TTC549 (cell line): ENCODE data around the gene FXYD2.
"Not testable (repeated sequence)": the region's sequence is repeated elsewhere in the genome, so short reads cannot be mapped to it uniquely, and the experiment has no call there.

Source experiments
- FAIRE-seq: peaks from 2 replicates; lab custom pipeline; 2012; peaks lifted over from hg19 to GRCh38; lab: Jason Lieb, UNC

FXYD2 gene

DNA sequence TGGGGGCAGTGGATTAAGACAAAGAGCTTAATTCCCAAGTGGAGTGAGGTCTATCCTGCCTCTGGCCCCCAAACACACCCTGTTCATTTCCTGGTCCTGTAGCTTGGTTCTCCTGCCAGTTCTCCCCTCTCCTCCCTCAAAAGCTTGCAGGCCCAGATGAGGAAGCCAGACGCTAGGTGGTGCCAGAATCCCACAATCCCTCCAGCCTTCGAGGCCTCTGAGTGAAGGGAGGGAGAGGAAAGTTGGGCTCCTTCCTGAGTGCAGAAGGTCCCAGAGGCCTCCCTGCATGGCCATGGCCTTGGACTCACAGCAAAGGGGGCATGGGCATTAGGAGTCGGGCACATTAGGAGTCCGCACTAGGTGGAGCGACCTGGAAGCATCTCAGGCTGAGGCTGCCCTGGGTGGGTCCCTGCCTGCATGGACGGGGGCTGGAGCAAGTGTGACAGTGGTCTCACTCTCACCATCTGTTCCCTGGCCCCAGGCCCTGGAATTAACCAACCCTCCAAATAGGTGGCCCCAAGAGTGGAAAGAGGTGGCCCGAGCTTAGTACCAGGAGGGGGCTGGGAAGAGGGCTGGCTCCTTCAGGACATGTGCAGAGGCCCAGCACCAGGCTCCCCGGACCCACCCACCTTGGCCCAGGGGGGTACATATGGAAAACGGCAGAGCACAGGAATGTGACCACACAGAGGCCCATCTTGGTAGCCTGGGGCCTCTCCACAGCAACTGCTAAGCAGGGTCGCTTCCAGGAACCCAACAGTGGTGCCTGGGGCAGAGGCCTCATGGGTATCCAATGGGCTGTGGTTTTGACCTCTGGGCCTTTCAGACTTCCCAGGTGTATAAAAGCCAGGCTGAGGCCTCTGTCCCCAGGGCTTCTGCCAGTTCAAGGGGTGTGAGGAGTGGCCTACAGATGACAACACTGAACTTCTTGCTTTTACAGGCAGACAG, 5.2 kb downstream of the FXYD2 start:
- FAIRE-seq: no peak

- no peak for FAIRE-seq
Measured at GRCh38 chr11:117818041-117818873, 6.3 kb downstream of the FXYD2 start.

- FAIRE-seq: no peak
Measured at GRCh38 chr11:117817368-117818040, 7.0 kb downstream of the FXYD2 start.

DNA sequence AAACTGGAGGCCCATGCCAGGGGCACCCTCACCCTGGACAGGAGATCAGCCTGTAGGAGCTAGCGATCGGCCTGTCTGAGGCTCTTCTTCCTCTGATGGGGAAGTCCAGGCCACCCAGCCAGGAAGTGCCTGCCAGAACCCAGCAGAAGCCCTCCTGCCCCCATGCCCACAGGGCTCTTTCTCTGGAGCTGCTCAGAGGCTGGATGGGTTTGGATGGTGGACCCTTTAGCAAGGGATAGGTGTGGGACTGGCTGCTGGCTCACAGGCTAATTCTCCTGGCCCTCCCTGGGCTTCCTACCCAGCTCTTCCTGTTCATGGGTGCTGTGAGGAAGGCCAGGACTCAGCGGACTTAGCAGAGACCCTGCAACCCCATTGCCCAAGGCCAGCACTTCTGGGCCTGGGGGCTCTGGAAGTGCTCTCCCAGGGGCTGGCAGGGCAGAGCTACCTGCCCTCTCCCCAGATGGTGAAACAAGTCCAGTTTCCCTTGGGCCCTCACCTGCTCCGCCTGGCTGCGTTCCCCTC, 7.6 kb downstream of the FXYD2 start:
- no peak for FAIRE-seq

GRCh38 chr11:117816151-117816741, 8.3 kb downstream of the FXYD2 start:
- no peak for FAIRE-seq

- no peak for FAIRE-seq
Measured at GRCh38 chr11:117815262-117815803, 9.2 kb downstream of the FXYD2 start.

DNA sequence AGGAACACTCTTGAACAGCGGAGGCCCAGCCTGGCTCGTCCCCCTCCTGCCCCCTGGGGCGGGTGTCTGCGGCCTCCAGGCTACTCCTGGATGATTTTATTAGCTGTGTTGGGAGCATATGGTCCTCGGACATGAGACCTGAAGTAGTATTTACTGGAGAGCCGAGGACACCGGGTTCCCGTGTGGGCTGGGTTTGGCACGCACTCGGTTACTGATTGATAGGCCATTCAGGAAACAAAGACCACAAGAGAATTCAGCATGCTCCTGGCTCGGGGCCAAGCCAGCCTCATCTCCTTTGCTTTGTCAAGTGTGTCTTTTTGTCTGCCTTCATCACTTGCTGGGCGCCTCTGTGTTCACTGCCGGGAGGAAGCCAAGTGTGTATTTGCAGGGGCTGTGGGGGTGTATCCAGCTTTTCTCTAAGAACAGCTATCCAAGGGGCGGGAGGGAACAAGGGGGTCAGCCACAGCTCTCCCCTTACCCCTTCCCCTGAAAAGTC, 9.7 kb downstream of the FXYD2 start:
- FAIRE-seq: no peak

DNA sequence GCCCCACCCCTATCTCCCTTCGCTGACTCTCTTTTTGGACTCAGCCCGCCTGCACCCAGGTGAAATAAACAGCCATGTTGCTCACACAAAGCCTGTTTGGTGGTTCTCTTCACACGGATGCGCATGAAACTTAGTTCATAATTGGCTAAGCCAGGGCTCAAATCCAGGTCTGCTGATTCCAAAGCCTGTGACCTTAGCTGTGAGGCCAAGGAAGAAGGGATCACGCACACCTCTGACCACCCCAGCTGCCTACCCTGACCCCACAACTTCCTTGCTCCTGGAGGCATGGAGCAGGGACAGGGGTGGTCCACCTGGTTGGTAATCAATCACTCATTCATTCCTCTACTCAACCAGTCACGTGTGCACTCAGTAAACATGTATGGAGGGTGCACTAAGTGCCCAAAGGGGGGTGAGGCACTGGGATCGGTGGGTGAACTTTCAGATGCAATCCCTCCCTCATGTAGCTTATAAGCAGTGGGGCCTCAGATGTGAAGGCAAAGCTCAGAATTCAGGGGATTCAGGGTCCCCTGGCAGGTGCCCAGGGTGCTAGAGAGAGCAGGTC, 10.3 kb downstream of the FXYD2 start:
- no peak for FAIRE-seq

DNA sequence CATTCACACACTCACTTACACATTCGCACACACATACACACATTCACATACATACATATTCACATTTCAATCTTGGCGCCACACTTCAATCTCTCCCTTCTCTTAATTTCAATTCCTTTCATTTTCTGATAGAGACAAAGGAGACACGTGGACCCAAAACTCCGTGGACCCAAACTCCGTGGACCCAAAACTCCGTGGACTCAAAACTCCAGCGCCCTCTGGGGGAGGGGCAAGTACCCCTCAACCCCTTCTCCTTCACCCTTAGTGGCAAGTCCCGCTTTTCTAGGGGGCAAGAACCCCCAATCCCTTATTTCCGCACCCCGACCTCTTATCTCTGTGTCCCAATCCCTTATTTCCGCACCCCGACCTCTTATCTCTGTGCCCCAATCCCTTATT, 14.5 kb downstream of the FXYD2 start:
- FAIRE-seq: not testable (repeated sequence)

DNA sequence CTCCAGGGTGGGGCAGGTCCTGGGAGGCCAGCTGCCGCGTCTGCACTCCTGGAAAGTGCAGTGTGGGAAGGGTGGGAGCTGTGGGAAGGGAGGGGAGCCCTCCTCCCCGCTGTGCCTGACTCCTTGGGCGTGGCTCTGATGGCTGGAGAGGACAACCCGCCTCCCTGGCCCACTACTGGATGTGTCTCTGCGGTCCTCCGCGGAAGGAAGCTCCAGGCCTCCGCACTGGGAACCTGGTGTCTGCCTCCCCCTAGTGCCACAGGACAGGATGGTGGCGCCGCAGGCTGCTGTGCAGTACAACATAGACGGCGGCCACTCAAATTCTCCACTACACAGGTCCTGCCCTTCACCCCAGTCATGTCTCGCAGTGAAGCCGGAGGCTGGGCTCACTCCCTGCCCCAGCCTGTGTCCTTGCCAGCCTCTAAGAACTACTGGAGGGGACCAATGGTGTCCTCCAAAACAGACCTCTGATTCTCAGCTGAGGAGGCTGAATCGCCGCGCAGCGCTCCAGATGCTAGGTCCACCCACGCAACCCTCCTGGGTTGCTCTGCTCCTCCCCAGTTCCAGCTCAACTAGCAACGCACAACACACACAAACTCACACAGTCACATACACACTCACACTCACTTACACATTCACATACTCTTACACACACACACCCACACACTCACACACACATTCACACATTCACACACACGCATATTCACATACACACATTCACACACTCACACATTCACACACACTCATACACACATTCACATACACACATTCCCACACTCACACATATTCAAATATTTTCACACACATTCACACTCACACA, 15.1 kb downstream of the FXYD2 start:
- FAIRE-seq: no peak

- FAIRE-seq: no peak
Measured at GRCh38 chr11:117808784-117809183, 15.8 kb downstream of the FXYD2 start.

DNA sequence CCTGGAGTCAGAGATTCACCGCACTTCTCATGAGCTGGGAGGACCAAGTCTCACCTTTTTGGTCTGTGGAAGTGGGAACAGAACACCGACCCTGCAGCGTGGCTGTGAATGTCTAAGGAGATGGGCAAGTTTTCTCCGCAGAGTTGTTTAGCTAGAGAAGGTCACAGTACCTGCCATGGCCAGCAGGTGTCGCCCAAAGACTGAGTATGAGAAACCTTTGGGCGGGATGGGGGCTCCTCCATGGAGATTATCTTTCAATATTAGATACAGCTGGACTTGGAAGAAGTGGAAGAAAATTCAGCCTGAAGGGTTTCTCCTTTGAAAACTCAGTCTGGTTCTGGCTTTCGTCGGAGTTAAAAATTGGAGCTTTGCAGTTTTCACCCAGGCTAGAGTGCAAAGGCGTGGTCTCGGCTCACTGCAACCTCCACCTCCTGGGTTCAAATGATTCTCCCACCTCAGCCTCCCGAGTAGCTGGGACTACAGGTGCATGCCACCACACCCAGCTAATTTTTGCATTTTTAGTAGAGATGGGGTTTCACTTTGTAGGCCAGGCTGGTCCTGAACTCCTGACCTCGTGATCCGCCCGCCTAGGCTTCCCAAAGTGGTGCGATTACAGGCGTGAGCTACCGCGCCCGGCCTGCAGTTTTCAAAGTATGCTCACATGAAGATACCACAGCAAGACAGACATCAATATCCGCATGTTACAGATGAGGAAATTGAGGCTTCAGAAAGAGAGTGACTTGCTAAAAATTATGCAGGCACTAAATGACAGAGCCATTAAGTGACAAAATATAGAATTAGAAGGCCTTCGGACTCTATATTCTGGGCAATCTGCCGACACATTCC, 16.8 kb downstream of the FXYD2 start:
- FAIRE-seq: no peak

DNA sequence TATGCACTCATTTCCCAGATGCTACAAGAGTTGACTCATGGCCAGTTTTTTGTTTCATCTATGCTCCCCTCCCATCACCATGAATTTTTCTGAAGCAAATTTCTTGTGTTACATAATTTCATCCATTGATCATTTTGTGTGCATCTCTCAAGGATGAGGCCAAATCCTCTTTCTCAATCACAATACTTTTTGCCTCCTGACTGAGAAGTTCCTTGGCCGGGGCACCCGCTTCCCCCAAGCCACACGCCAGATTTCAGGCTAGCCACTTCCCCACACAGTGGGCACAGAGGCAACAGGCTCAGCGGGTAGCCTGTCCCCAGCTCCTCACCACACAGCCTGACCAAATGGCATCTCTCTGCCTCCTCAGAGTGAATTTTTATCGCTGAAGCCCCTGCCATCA, 17.7 kb downstream of the FXYD2 start:
- FAIRE-seq: no peak

DNA sequence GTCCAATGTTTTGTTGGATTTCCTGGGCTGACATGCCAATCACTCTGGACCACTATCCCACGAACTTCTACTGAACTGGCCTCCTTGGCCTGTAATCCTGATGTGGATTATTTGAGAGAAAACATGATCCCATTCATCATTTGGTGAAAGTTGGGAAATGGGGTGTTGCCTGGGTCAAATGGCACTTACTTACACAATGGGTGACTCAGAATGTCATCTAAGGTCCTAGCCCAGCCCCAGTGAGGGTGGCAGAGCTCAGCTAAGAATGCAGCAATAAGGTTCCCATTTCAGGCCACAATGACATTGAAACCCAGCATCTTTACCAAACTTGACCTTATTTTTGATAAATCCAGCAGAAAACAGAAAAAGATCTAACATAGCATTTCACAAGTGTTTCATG, 19.5 kb downstream of the FXYD2 start:
- no peak for FAIRE-seq

GRCh38 chr11:117803896-117804295, 20.6 kb downstream of the FXYD2 start:
- FAIRE-seq: no peak

DNA sequence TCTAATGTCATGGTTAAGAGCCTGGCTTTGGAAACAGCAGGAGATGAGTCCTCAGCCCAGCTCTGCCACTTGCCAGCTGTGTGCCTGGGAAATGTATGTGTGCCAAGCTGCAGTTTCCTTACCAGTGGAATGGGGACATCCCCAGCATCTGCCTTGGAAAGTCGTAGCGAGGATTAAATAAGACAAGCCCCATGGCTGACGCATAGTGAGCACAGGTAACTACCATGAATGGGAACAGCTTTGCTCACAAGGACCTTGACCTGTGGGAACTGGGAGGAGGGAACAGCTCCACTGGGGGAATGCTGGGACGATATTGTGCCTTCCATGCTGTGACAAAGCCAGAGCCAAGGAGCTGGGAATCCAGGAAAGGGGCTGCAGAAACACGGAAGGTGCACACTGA, 24.9 kb downstream of the FXYD2 start:
- no peak for FAIRE-seq

DNA sequence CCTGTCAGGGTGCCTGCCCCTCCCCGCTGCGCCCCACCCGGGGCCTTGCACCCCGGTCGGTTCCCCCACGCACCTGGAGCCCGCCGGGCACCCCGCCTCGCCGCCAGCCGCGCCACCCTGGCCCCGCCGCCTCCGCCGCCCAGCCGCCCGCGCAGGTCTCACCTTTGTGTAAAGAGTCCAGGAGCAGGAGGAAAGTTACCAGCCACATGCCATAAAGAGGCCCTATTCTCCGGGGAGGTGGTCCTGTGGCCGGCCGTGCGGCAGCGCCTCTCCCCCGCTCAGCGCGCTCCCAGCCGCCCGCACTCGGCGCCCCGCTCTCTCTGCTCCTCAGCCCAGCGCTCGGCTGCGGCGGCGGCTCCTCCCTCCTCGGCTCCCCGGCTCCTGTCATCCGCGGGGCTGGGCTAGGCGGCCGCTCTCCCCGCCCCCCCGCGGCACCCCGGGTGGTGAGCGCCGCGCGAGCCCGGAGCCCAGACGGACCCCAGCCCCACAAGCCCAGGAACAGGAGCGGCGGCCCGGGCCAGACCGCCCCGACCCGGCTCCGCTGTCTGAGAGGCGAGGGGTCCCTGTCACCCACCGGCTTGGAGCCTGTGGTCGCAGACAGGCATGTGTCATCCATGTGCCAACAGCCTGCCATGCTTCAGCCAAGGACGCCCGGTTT, 27.5 kb downstream of the FXYD2 start, which contains the start of gene DSCAML1:
Gene DSCAML1, minus strand, starts transcription at position 345 of the 658 bp plus-strand sequence. Its CDS starts 137 bp downstream, at position 208.
- no peak for FAIRE-seq

DNA sequence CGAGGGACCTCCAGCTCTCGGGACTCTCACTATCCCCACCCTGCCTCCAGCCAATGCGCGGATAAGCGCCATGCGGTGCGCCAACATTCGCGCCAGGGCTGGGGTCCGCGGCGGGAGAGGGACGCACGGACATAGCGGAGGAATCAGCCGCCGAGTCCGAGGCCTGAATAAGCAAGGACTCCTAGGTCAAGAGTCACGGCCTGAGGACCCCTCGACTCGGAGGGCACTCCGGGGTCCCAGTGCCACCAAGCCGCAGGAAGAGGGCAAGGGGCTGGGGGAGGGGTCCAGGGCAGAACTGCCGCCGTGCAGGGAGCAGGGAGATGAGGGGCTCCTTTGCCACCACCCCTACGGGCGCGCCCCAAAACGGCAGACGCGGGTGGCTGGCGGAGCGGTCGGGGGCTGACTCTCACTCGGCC, 28.1 kb downstream of the FXYD2 start:
- FAIRE-seq: no peak
